Neural progenitor cell (in vitro differentiated cells): Measurements from ENCODE around the gene ARF3.

Source experiments
- EZH2phosphoT487 ChIP-seq: fragments of 200-600 bp; sonication (generic); IDR thresholded peaks from 2 replicates; pipeline ENCODE4 v1.6.1; 2017; ENCODE audit warnings: antibody characterized with exemption
- TF ChIP-seq, protein P1 (sequence below): fragments of 200-600 bp; sonication (generic); IDR thresholded peaks from 2 replicates; pipeline ENCODE4 v1.5.1; 2017; ENCODE audit warnings: antibody characterized with exemption, mild to moderate bottlenecking

DNA sequence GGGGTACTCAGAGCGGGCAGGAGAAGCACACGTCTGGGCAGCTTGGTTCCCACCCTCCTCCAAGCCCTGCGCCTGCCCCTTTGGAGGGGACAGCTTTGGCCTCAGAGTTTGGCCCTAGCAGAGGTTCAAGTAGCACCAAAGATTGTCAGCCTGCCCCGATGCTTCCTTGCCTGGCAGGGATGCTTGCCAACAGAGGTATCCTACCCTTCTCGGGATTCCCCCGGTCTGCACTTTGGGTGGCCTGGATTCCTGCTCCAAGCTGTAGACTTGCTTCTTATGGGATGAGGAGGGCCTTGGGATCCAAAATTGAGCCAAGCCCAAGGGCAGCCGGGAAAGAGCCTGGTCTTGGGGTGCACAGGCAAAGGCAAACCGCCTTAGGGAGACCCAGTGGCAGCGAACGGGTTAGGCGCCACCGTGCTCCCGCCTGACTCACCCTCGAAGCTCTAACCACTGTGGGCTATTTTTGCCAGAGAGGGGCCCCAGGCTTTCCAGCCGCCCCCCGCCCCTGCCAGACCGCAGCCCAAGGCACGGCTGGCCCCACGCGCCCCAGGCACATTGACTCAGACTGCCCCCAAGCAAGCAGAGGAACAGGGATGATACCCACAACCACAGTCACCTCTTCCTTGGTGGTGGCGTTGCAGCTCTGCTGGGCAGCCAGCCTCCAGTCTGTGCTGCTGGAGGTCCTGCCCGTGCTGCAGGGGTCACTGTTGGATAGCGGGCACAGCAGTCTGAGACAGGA is 15.1 kb upstream of the ARF3 start:
- TF ChIP-seq, protein P1, sequence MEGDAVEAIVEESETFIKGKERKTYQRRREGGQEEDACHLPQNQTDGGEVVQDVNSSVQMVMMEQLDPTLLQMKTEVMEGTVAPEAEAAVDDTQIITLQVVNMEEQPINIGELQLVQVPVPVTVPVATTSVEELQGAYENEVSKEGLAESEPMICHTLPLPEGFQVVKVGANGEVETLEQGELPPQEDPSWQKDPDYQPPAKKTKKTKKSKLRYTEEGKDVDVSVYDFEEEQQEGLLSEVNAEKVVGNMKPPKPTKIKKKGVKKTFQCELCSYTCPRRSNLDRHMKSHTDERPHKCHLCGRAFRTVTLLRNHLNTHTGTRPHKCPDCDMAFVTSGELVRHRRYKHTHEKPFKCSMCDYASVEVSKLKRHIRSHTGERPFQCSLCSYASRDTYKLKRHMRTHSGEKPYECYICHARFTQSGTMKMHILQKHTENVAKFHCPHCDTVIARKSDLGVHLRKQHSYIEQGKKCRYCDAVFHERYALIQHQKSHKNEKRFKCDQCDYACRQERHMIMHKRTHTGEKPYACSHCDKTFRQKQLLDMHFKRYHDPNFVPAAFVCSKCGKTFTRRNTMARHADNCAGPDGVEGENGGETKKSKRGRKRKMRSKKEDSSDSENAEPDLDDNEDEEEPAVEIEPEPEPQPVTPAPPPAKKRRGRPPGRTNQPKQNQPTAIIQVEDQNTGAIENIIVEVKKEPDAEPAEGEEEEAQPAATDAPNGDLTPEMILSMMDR = peak; percentile 33
- TF ChIP-seq EZH2phosphoT487 = peak; percentile 16
